GM21619 (cell line): ENCODE measurements around the gene AHRR.
"Not testable (repeated sequence)": the region's sequence is repeated elsewhere in the genome, so short reads cannot be mapped to it uniquely, and the experiment has no call there.

Experiments used
- ATAC-seq: cut with Tn5 transposase; IDR thresholded peaks from one replicate; pipeline ENCODE4 v1.9.1; 2021; ENCODE audit not compliant: unreplicated experiment

The AHRR gene

GRCh38 chr5:321230-321725 lies at the start of gene AHRR:
Gene AHRR, plus strand, starts transcription at chr5:321714. Its CDS starts 22,189 bp downstream, at chr5:343903.
- ATAC-seq: peak; percentile 35

- ATAC-seq: not testable (repeated sequence)
These were observed 49.7 kb upstream of the AHRR start for GRCh38 chr5:271828-272167.

- not testable (repeated sequence) for ATAC-seq
These were observed 48.4 kb upstream of the AHRR start for GRCh38 chr5:273091-273490.

- not testable (repeated sequence) for ATAC-seq
These were observed 48.0 kb upstream of the AHRR start for GRCh38 chr5:273491-273890.

- ATAC-seq: not testable (repeated sequence)
These were observed 47.2 kb upstream of the AHRR start for GRCh38 chr5:274346-274745.

- no peak for ATAC-seq
These were observed 42.9 kb upstream of the AHRR start for GRCh38 chr5:278646-279045.

- not testable (repeated sequence) for ATAC-seq
These were observed 42.4 kb upstream of the AHRR start for GRCh38 chr5:279051-279665.

- no peak for ATAC-seq
These were observed 35.4 kb upstream of the AHRR start for GRCh38 chr5:285991-286557.

GRCh38 chr5:290200-290599 lies 31.3 kb upstream of the AHRR start:
- ATAC-seq: not testable (repeated sequence)

GRCh38 chr5:291345-291744 lies 30.2 kb upstream of the AHRR start:
- not testable (repeated sequence) for ATAC-seq

- ATAC-seq: not testable (repeated sequence)
These were observed 26.7 kb upstream of the AHRR start for GRCh38 chr5:294788-295187.

- ATAC-seq: not testable (repeated sequence)
These were observed 25.3 kb upstream of the AHRR start for GRCh38 chr5:296207-296606.

- not testable (repeated sequence) for ATAC-seq
These were observed 24.6 kb upstream of the AHRR start for GRCh38 chr5:296954-297353.

- not testable (repeated sequence) for ATAC-seq
These were observed 24.1 kb upstream of the AHRR start for GRCh38 chr5:297448-297847.

- not testable (repeated sequence) for ATAC-seq
These were observed 23.4 kb upstream of the AHRR start for GRCh38 chr5:297991-298736.

GRCh38 chr5:298737-299125 lies 22.8 kb upstream of the AHRR start:
- ATAC-seq: no peak

- not testable (repeated sequence) for ATAC-seq
These were observed 21.6 kb upstream of the AHRR start for GRCh38 chr5:299921-300320.

- ATAC-seq: not testable (repeated sequence)
These were observed 20.7 kb upstream of the AHRR start for GRCh38 chr5:300691-301435.

- not testable (repeated sequence) for ATAC-seq
These were observed 19.1 kb upstream of the AHRR start for GRCh38 chr5:302416-302815.

GRCh38 chr5:302966-303365 lies 18.5 kb upstream of the AHRR start:
- no peak for ATAC-seq

GRCh38 chr5:303741-304140 lies 17.8 kb upstream of the AHRR start:
- not testable (repeated sequence) for ATAC-seq
